BJ (cell line): ENCODE measurements around the gene PHAF1. TPM values are rescaled to one million over a fixed set of nuclear protein-coding genes. Genes with fewer than 3 reads are reported as not detected.

Experiments
- CTCF ChIA-PET: fragments of 350-600 bp; formaldehyde crosslinking; extraction: SDS; loops from one replicate; lab custom pipeline; 2021; ENCODE audit warnings: antibody characterized with exemption, inconsistent platforms; lab: Yijun Ruan, JAX
- POLR2A ChIA-PET: fragments of 300-600 bp; sonication (Branson Sonifier 250); formaldehyde crosslinking; extraction: SDS; loops from one replicate; lab custom pipeline; 2021; ENCODE audit warnings: antibody characterized with exemption; lab: Charles Lee
- DNase-seq: peaks from one replicate; pipeline ENCODE4 v3.0.0-alpha.2; 2011; ENCODE audit warnings: low read depth
- H3K27me3 ChIP-seq: 2 replicates; pipeline ENCODE4 v1.6.0; 2011; ENCODE audit warnings: low read length; ENCODE audit not compliant: control insufficient read depth, insufficient read depth
- H3K36me3 ChIP-seq: 2 replicates; pipeline ENCODE4 v1.5.1; 2011; ENCODE audit warnings: low read length; ENCODE audit not compliant: control insufficient read depth, insufficient read depth
- H3K4me3 ChIP-seq: 2 replicates; pipeline ENCODE4 v1.5.1; 2011; ENCODE audit warnings: low read depth, mild to moderate bottlenecking, control low read depth, low read length
- polyA plus RNA-seq: library from polyadenylated mRNA; depleted of rRNA; stranded (reverse); fragments of >200 nt; gene quantifications from 2 replicates; pipeline ENCODE4 v1.2.3, GENCODE V29; 2011
- TF ChIP-seq, protein P1 (sequence below): IDR thresholded peaks from 2 replicates; pipeline ENCODE4 v1.5.1; 2011; ENCODE audit warnings: low read depth, mild to moderate bottlenecking, control low read depth, inconsistent platforms, low read length, moderate library complexity; ENCODE audit not compliant: insufficient read depth

The PHAF1 gene
- polyA plus RNA-seq, 1 experiment: 27.7 TPM

DNA sequence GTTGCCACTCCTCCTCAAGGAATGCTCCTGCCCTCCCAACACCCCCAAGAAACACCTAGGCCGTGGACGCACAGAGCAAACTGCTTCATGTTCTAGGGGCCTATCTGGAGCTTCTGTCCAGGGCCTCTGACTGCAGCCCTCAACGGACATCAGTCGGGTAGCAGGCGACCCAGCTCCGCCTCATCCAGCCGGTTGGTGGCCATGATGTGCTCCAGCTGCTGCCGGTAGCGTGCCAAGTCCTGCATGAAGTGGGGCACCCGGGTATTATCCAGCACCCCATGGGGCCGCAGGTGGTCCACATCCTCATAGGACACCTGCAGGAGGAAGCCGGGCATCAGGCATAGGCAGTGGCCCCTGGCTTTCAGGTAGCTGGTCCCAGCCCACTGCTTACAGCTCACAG, 66.9 kb downstream of the PHAF1 start:
- CTCF ChIA-PET: interaction anchor here (0.6 to 4.5 kb wide), 6 partner anchors 8 to 222 kb away, joined by 3 to 36 read pairs (median 8); partner anchors contain the start of genes FBXL8, HSF4 and TRADD

DNA sequence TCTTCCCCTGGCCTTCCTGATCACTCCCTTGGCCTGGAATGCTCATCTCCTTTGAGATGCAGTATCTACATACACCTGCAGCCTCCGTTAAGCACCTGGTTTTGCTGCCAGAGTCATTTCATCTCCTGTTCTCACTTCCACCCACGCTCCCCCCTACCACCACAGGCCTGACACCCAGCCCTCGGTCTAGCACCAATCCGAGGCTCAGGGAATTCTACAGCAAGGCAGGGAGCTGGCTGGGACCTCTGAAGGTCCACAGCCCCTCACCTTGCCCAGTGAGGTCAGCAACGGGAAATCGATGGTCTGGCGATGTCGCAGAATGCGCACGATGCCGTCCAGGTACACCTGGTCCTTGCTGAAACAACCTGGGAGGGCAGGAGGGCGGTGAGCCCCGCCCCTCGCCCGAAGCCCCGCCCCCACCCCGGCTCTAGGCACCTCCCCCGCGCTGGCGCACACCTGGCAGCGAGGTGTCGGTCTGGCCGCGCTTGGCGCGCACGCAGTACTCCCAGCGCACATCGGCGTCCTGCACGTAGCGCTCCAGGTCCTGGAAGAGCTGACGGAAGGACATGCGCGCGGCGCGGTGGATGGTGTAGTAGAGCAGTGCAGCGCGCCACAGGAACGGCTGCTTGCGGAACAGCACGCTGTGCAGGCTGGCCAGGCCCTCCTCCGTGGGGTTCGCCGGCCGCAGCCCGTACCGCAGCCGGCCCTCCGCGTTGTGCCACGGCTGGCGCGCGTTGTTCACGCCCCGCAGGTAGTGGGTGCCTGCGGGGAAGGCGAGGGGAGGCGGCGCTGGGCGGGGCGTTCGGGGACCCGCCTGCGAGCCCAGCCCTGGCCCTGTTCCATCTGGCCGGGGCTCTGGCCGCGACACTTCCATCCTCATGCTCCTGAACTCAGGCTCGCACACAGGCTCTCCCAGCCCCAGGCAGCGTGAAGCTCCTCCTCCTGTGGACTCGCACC, 68.3 kb downstream of the PHAF1 start:
- Histone ChIP-seq H3K36me3 (no peaks in the 10 kb centered on the region), H3K27me3 (no peaks in the 10 kb centered on the region), H3K4me3 (peak overlapping the region; percentile 41)
- ChIA-PET CTCF (no interaction called here), POLR2A (interaction anchor here (0.6 to 0.7 kb wide), 2 partner anchors 160 to 246 kb away, joined by 4 to 15 read pairs; no protein-coding TSS in a partner anchor)
- no peak for DNase-seq
- TF ChIP-seq, protein P1, sequence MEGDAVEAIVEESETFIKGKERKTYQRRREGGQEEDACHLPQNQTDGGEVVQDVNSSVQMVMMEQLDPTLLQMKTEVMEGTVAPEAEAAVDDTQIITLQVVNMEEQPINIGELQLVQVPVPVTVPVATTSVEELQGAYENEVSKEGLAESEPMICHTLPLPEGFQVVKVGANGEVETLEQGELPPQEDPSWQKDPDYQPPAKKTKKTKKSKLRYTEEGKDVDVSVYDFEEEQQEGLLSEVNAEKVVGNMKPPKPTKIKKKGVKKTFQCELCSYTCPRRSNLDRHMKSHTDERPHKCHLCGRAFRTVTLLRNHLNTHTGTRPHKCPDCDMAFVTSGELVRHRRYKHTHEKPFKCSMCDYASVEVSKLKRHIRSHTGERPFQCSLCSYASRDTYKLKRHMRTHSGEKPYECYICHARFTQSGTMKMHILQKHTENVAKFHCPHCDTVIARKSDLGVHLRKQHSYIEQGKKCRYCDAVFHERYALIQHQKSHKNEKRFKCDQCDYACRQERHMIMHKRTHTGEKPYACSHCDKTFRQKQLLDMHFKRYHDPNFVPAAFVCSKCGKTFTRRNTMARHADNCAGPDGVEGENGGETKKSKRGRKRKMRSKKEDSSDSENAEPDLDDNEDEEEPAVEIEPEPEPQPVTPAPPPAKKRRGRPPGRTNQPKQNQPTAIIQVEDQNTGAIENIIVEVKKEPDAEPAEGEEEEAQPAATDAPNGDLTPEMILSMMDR: peak; percentile 16; the same call in 1 of the 2 replicates

More for the DNA sequence above, 66.9 kb downstream of the PHAF1 start:
- Histone ChIP-seq H3K27me3 (no peaks in the 10 kb centered on the region), H3K36me3 (no peaks in the 10 kb centered on the region), H3K4me3 (no peak overlapping the region)
- no peak for DNase-seq
- POLR2A ChIA-PET: interaction anchor here (0.6 kb wide), 1 partner anchor 40 kb away, joined by 3 read pairs; no protein-coding TSS in a partner anchor
- TF ChIP-seq, protein P1: no peak

DNA sequence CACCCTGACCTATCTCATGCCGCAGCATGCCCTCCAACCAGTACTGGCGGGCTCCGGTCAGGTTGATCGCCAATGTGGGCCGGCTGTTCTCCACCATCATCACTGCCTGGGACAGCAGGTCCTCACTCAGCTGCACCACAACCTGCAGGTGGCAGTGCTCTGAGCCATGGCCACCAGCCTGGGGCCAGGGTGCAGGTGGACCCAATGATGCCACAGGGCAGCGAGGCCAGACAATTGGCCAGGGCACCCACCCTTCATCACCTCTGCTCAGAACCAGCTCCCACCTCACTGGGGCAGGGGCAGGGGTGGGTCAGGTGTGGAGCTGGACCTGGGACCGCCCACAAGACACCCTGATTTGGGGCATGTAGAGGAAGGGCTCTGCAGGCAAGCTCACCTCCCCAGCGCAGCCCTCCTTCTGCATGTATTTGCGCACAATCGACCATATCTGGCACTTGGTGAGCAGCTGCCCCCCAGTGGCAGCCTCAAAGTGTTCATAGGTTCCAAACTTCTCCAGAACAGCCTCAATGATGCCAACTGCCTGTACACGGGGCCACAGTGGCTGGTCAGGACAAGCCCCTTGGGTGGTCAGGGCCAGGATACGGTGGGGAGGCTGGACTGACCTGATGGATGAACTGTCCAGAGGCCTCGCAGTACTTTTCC, 69.8 kb downstream of the PHAF1 start:
- TF ChIP-seq, protein P1: no peak
- Histone ChIP-seq H3K36me3 (no peaks in the 10 kb centered on the region), H3K27me3 (no peaks in the 10 kb centered on the region), H3K4me3 (no peak overlapping the region)
- no peak for DNase-seq
- CTCF ChIA-PET: no interaction called here
- POLR2A ChIA-PET: no interaction called here

DNA sequence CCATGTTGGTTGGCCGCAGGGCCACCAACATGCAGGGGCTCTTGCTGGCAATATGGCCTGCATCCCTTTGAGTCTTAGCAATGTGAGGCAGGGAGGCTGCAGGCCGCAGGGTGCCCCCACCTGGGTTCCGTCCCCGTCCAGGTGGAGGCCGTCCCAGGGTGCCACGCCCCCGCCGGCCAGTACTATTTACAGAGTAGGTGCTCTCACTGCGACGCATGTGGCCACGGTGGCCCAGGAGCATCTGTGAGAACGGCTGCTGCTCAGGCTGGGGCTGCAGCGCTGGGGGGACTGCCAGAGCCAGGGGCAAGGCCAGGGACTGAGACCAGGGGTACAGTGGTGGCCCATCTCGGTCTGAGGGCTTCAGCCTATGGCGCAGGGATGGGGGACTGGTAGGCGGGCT, 70.4 kb downstream of the PHAF1 start:
- Histone ChIP-seq H3K4me3 (no peak overlapping the region), H3K36me3 (no peaks in the 10 kb centered on the region), H3K27me3 (no peaks in the 10 kb centered on the region)
- no peak for DNase-seq
- TF ChIP-seq, protein P1: no peak
- ChIA-PET CTCF (no interaction called here), POLR2A (no interaction called here)

DNA sequence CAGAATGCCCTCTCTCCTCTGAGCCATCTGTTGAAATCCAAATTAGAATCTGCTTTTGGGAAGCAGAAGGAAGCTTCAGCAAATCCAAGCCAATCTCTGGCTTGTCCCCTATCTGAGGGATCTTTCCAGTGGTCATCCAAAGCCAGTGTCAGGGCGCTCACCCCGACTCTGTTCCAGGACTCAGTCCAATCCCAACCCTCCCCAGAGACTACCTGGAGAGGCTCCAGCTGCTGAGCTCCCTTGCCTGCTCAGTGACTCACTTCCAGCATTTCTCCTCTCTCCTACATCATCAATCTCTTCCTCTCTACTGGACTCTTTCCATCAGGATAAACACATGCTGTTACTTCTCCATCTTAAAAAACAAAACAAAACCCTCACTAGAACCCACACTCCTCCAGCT, 71.6 kb downstream of the PHAF1 start:
- ChIA-PET POLR2A (no interaction called here), CTCF (interaction anchor here (0.7 to 2.3 kb wide), 7 partner anchors 11 to 227 kb away, joined by 3 to 10 read pairs (median 4); partner anchors contain the start of gene NOL3)
- Histone ChIP-seq H3K36me3 (no peaks in the 10 kb centered on the region), H3K4me3 (no peak overlapping the region), H3K27me3 (no peaks in the 10 kb centered on the region)
- TF ChIP-seq, protein P1: no peak
- DNase-seq: no peak
